Colonic mucosa (tissue), 4 donors: ENCODE data around the gene HPS6. TPM values are rescaled to one million over a fixed set of nuclear protein-coding genes. Genes with fewer than 3 reads are reported as not detected.

Experiments used
- DNase-seq: peaks from one replicate; pipeline ENCODE4 v3.0.0-alpha.2; 2020
- H3K27ac ChIP-seq: fragments of 200-600 bp; one replicate; pipeline ENCODE4 v1.8.0; 2021
- H3K27me3 ChIP-seq: fragments of 200-600 bp; one replicate; pipeline ENCODE4 v1.8.0; 2021
- H3K36me3 ChIP-seq: fragments of 200-600 bp; one replicate; pipeline ENCODE4 v1.8.0; 2021
- H3K4me1 ChIP-seq: fragments of 200-600 bp; one replicate; pipeline ENCODE4 v1.8.0; 2021; ENCODE audit warnings: mild to moderate bottlenecking
- H3K4me3 ChIP-seq: fragments of 200-600 bp; one replicate; pipeline ENCODE4 v1.8.0; 2021
- H3K9ac ChIP-seq, 2 donors: one replicate each; pipeline ENCODE4 v1.7.0; 2013; ENCODE audit warnings: control low read depth in 2 of 2, low read depth in 2 of 2, low read length in 2 of 2
- H3K9me3 ChIP-seq: fragments of 200-600 bp; one replicate; pipeline ENCODE4 v1.8.0; 2021
- intact Hi-C: fragments of 100-400 bp; cut with DNase I; formaldehyde crosslinking; loops from one replicate; pipeline ENCODE4 v1.14.1; 2022
- total RNA-seq, 2 donors: library from RNA; stranded (reverse); fragmentation: NEBNext Ultra II Directional in 1 of 2; extraction: Animal tissue kit (Norgen Biotek cat#: 25700) in 1 of 2; gene quantifications; one replicate each; pipeline ENCODE4 v1.2.1, GENCODE V29; 2021
- TF ChIP-seq, protein P1 (sequence below): fragments of 200-600 bp; IDR thresholded peaks from one replicate; pipeline ENCODE4 v1.8.0; 2022; ENCODE audit warnings: antibody characterized with exemption, mild to moderate bottlenecking
- donor health status: healthy.
- donor health status: DM: no; HTN: no; CAD: no.
- donor health status: DM: no; HTN: no; CAD: no.

HPS6 gene
- total RNA-seq, 2 donors from 2014 or later: 21.9 to 26.6 TPM

DNA sequence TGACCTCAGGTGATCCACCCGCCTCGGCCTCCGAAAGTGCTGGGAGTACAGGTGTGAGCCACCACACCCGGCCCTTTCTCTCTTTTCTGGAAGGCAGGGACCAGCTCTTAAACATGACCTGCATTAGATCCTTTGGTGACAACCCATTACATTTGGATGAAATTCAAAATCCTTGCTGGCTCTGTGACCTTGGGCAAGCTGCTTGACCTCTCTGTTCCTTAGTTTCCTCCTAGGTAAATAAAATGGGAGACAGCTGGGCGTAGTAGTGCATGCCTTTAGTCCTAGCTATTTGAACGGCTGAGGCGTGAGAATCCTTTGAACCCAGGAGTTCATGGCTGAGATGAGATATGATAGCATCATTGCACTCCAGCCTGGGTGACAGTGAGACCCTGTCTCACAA is 31.3 kb downstream of the HPS6 start:
- intact Hi-C loops: no loop called here
- DNase-seq: no peak
- no peaks in the 10 kb centered on the region for H3K36me3 ChIP-seq
- no peak overlapping the region for H3K27ac ChIP-seq
- TF ChIP-seq, protein P1, sequence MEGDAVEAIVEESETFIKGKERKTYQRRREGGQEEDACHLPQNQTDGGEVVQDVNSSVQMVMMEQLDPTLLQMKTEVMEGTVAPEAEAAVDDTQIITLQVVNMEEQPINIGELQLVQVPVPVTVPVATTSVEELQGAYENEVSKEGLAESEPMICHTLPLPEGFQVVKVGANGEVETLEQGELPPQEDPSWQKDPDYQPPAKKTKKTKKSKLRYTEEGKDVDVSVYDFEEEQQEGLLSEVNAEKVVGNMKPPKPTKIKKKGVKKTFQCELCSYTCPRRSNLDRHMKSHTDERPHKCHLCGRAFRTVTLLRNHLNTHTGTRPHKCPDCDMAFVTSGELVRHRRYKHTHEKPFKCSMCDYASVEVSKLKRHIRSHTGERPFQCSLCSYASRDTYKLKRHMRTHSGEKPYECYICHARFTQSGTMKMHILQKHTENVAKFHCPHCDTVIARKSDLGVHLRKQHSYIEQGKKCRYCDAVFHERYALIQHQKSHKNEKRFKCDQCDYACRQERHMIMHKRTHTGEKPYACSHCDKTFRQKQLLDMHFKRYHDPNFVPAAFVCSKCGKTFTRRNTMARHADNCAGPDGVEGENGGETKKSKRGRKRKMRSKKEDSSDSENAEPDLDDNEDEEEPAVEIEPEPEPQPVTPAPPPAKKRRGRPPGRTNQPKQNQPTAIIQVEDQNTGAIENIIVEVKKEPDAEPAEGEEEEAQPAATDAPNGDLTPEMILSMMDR: no peak
- no peaks in the 10 kb centered on the region for H3K9me3 ChIP-seq
- H3K27me3 ChIP-seq: no peaks in the 10 kb centered on the region
- no peak overlapping the region for H3K9ac ChIP-seq
- H3K4me1 ChIP-seq: no peaks in the 10 kb centered on the region
- H3K4me3 ChIP-seq: no peak overlapping the region

DNA sequence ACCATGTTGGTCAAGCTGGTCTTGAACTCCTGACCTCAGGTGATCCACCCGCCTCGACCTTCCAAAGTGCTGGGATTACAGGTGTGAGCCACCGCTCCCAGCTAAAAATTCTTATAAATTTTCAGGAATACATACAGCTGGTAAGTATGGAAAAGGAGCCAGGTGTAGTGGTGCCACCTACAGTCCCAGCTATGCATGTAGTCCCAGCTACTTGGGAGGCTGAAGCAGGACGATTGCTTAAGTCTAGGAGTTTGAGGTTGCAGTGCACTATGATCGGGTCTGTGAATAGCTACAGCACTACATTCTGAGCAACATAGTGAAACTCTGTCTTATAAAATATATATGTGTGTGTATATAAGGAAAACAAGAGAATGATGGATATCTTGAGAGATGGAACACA is 36.0 kb downstream of the HPS6 start:
- no peak overlapping the region for H3K27ac ChIP-seq
- TF ChIP-seq, protein P1: no peak
- no peaks in the 10 kb centered on the region for H3K27me3 ChIP-seq
- intact Hi-C loops: no loop called here
- no peak overlapping the region for H3K9ac ChIP-seq
- DNase-seq: no peak
- H3K4me1 ChIP-seq: no peaks in the 10 kb centered on the region
- no peak overlapping the region for H3K4me3 ChIP-seq
- H3K9me3 ChIP-seq: no peaks in the 10 kb centered on the region
- no peaks in the 10 kb centered on the region for H3K36me3 ChIP-seq

DNA sequence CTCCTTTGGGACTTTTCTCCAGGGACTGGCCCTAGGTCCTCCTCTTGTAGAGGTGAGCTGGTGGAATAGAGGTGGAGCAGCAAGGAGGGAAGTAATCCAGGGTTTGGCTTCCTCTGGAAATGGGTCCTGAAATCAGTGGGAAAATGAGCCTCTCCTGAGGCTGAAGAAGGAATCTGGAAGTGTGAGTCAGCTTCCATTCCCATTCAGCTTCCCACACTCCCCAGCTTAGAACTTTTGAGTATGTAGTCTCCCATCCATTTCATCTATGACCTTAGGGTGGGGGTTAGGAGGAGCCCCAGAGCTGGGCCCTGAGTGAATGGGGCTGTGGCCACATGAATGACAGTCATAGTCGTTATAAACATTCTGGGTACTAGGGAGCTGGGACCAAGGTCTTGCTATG is 37.3 kb downstream of the HPS6 start:
- Histone ChIP-seq H3K36me3 (no peaks in the 10 kb centered on the region), H3K27ac (no peak overlapping the region), H3K9ac (no peak overlapping the region), H3K9me3 (no peaks in the 10 kb centered on the region), H3K27me3 (no peaks in the 10 kb centered on the region), H3K4me1 (no peaks in the 10 kb centered on the region), H3K4me3 (no peak overlapping the region)
- intact Hi-C loops: no loop called here
- no peak for DNase-seq
- TF ChIP-seq, protein P1: no peak

DNA sequence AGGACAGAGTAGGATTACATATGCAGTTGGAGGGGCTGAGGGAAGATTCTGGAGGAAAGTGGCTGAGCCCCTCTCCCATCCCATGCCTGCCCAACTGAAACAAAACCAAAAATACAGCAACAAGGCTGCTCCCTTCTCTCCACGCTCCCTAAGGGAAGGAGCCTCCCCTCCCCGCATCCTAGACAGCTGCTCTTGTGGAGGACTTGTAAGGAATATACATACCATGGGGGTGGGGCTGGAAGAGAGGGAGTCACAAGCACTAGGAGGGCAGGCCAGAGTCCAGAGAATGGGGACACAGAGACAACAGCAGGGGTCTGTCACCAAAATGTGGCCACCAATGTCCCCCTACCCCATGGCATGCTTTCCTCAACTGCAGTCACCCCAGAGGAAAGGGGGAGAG is 41.8 kb downstream of the HPS6 start:
- peaks cover 30% of the 10 kb centered on the region for H3K36me3 ChIP-seq
- intact Hi-C loops: no loop called here
- H3K4me1 ChIP-seq: no peaks in the 10 kb centered on the region
- TF ChIP-seq, protein P1: no peak
- no peak for DNase-seq
- H3K9ac ChIP-seq: no peak overlapping the region
- no peaks in the 10 kb centered on the region for H3K9me3 ChIP-seq
- no peak overlapping the region for H3K4me3 ChIP-seq
- H3K27me3 ChIP-seq: no peaks in the 10 kb centered on the region
- no peak overlapping the region for H3K27ac ChIP-seq

DNA sequence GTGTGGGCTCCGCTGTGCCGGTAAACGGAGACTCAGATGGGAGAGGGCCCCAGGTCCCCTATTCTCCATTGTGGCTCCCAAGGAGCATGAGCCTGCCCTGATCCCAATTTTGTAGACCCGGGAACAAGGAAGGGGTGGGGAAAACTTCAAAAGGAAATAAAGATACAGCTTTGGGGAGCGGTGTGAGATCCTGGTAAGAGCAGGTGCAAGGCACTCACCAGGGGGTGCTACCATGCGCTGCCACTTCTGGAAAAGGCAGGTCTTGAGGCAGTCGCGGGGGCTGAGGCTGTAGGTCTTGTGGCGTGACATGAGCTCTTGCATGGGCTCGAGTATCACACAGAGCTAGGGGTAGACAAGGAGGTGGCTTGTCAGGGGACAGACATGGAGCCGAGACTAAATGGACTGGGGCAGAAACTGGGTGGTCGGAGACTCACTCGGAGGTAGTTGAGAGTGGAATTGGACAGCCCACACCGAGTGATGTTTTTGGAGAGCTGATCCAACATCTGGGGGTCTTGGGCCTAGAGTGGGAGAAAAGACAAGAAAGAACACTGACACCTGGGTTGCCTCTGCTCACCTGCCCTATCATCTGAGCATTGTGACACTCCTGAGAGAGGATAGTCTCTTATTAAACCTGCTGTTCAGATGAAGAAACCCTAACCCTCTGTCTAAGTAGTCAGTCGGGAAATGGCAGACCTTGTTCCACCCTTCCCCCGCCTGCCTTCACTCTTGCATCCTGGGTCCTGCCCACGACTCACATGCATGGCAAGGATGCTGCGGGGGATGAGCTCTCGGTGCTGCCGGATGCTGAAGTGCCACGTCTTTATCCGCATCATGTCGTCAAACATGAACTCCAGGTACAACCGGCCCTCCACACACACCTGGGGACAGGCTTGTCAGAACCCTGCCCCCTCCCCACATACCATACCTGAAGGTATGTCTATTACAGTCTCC is 44.3 kb downstream of the HPS6 start:
- no peaks in the 10 kb centered on the region for H3K27me3 ChIP-seq
- H3K36me3 ChIP-seq: peaks cover 30% of the 10 kb centered on the region
- peaks cover 12% of the 10 kb centered on the region for H3K4me1 ChIP-seq
- TF ChIP-seq, protein P1: no peak
- no peak overlapping the region for H3K4me3 ChIP-seq
- H3K9ac ChIP-seq: no peak overlapping the region
- no peaks in the 10 kb centered on the region for H3K9me3 ChIP-seq
- no peak for DNase-seq
- H3K27ac ChIP-seq: no peak overlapping the region
- intact Hi-C loops: no loop called here
